Panc1 (cell line): ENCODE results near the gene TRAF3IP1. TPM values are rescaled to one million over a fixed set of nuclear protein-coding genes. Genes with fewer than 3 reads are reported as not detected.

Experiments
- ATAC-seq: fragments of 200-7000 bp; cut with Tn5 transposase; 2 replicates; pipeline ENCODE4 v1.9.1; 2020; ENCODE audit warnings: mild to moderate bottlenecking, moderate library complexity
- BruUV-seq: library from RNA; stranded (reverse); fragments of 400-500 nt; replicated peaks from 2 replicates; lab custom pipeline; 2021; lab: Mats Ljungman, UMichigan
- CTCF ChIA-PET: fragments of 300-600 bp; sonication (Branson Sonifier 250); formaldehyde crosslinking; loops from one replicate; lab custom pipeline; 2022; ENCODE audit warnings: antibody characterized with exemption; lab: Charles Lee
- POLR2A ChIA-PET: fragments of 300-600 bp; sonication (Branson Sonifier 250); formaldehyde crosslinking; loops from one replicate; lab custom pipeline; 2022; ENCODE audit warnings: antibody characterized with exemption; lab: Charles Lee
- DNase-seq: peaks from one replicate; pipeline ENCODE4 v3.0.0-alpha.2; 2010; ENCODE audit warnings: low read depth, low spot score
- H3K27ac ChIP-seq: 2 replicates; pipeline ENCODE4 v1.5.1; 2011; ENCODE audit warnings: mild to moderate bottlenecking, low read length, inconsistent platforms
- H3K27me3 ChIP-seq: fragments of 200-500 bp; sonication (Bioruptor generic); 2 replicates; pipeline ENCODE4 v1.6.0; 2014; ENCODE audit warnings: low read length, inconsistent platforms; ENCODE audit not compliant: control insufficient read depth, insufficient read depth
- H3K36me3 ChIP-seq: fragments of 200-500 bp; sonication (Bioruptor generic); 2 replicates; pipeline ENCODE4 v1.5.1; 2014; ENCODE audit warnings: inconsistent platforms, mild to moderate bottlenecking, low read length, moderate library complexity; ENCODE audit not compliant: control insufficient read depth, insufficient read depth
- H3K4me1 ChIP-seq: 2 replicates; pipeline ENCODE4 v1.5.1; 2011; ENCODE audit warnings: inconsistent platforms, mild to moderate bottlenecking, low read length, moderate library complexity; ENCODE audit not compliant: control insufficient read depth, insufficient read depth
- H3K4me3 ChIP-seq, 2 experiments: 2 replicates each; pipeline ENCODE4 v1.5.1; 2011 to 2012; ENCODE audit warnings: low read depth in 2 of 2, low read length in 2 of 2, mild to moderate bottlenecking in 2 of 2, inconsistent platforms in 1 of 2, moderate library complexity in 1 of 2
- H3K9me3 ChIP-seq: fragments of 200-500 bp; sonication (Bioruptor generic); 2 replicates; pipeline ENCODE4 v1.5.1; 2014; ENCODE audit warnings: low read depth, mild to moderate bottlenecking, inconsistent platforms, low read length, moderate library complexity; ENCODE audit not compliant: control insufficient read depth, insufficient read depth
- CTCF ChIP-seq: fragments of 450-650 bp; IDR thresholded peaks from 2 replicates; pipeline ENCODE4 v1.5.1; 2017; ENCODE audit warnings: mild to moderate bottlenecking
- POLR2AphosphoS5 ChIP-seq: IDR thresholded peaks from 2 replicates; pipeline ENCODE4 v1.6.1; 2012; ENCODE audit warnings: mild to moderate bottlenecking, low read depth, low read length, moderate library complexity
- REST ChIP-seq, 2 experiments: IDR thresholded peaks; 2 replicates each; pipeline ENCODE4 v1.6.1; 2011 to 2012; ENCODE audit warnings: low read depth in 2 of 2, control low read depth in 1 of 2, low read length in 1 of 2, mild to moderate bottlenecking in 1 of 2, moderate library complexity in 1 of 2; ENCODE audit not compliant: insufficient read depth in 1 of 2
- SIN3A ChIP-seq: IDR thresholded peaks from 2 replicates; pipeline ENCODE4 v1.6.1; 2012; ENCODE audit warnings: low read depth, mild to moderate bottlenecking, low read length, moderate library complexity, borderline replicate concordance; ENCODE audit not compliant: insufficient read depth
- TCF7L2 ChIP-seq: IDR thresholded peaks from 2 replicates; pipeline ENCODE4 v1.6.1; 2011; ENCODE audit warnings: mild to moderate bottlenecking, low read depth, low read length, inconsistent platforms
- in situ Hi-C: cut with HindIII; loops from 2 replicates; pipeline ENCODE4 v1.10.0; 2016; ENCODE audit warnings: low sequenced_read_pairs, low pct_unique_long_range_greater_than_20kb
- intact Hi-C: fragments of 100-400 bp; cut with micrococcal nuclease; formaldehyde crosslinking; loops from one replicate; pipeline ENCODE4 v1.10.0; 2022; ENCODE audit not compliant: unreplicated experiment
- total RNA-seq: library from RNA; stranded (reverse); gene quantifications from one replicate; pipeline ENCODE4 v1.2.1, GENCODE V29; 2021; ENCODE audit not compliant: unreplicated experiment

Gene TRAF3IP1
- total RNA-seq, 1 experiment from 2014 or later: 23.4 TPM

- POLR2A ChIA-PET: no interaction called here
- intact Hi-C loops: no loop called here
These were observed 7.4 kb downstream of the TRAF3IP1 start for GRCh38 chr2:238327751-238328150.

GRCh38 chr2:238330391-238330790 lies 10.1 kb downstream of the TRAF3IP1 start:
- Histone ChIP-seq H3K4me3 (no peak overlapping the region), H3K9me3 (no peaks in the 10 kb centered on the region), H3K27me3 (no peaks in the 10 kb centered on the region), H3K36me3 (0 out of 2 replicates have a peak, but pooled peaks cover 2% of the 10 kb centered on the region), H3K4me1 (no peaks in the 10 kb centered on the region), H3K27ac (no peak overlapping the region)
- BruUV-seq: no TSS peak
- ChIA-PET POLR2A (no interaction called here), CTCF (no interaction called here)
- no peak for ATAC-seq
- intact Hi-C loops (no loop called here), in situ Hi-C loops (no loop called here)
- no peak for TF ChIP-seq TCF7L2
- no peak for TF ChIP-seq POLR2AphosphoS5
- no peak for TF ChIP-seq REST (IDR thresholded peaks at IDR 0.05; ENCODE audit: insufficient read depth in 1 of 2, low read depth in 2 of 2, low read length in 1 of 2)
- no peak for TF ChIP-seq SIN3A
- TF ChIP-seq CTCF: no peak
- no peak for DNase-seq

More at GRCh38 chr2:238327751-238328150, 7.4 kb downstream of the TRAF3IP1 start:
- DNase-seq (no peak), ATAC-seq (no peak)
- in situ Hi-C loops: no loop called here
- CTCF ChIA-PET: no interaction called here
- Histone ChIP-seq H3K27me3 (no peaks in the 10 kb centered on the region), H3K4me1 (no peaks in the 10 kb centered on the region), H3K4me3 (no peak overlapping the region), H3K27ac (no peak overlapping the region), H3K36me3 (0 out of 2 replicates have a peak, but pooled peaks cover 2% of the 10 kb centered on the region), H3K9me3 (no peaks in the 10 kb centered on the region)
- BruUV-seq: no TSS peak
- TF ChIP-seq POLR2AphosphoS5 (no peak), REST (IDR thresholded peaks at IDR 0.05; ENCODE audit: insufficient read depth in 1 of 2, low read depth in 2 of 2, low read length in 1 of 2) (no peak), CTCF (no peak), SIN3A (no peak), TCF7L2 (no peak)
